HepG2 (cell line): ENCODE data around the gene ARFGEF2. TPM values are rescaled to one million over a fixed set of nuclear protein-coding genes. Genes with fewer than 3 reads are reported as not detected.
A peak's percentile ranks its signal among the peaks of the same experiment; 100 is the strongest.

Experiments used
- ATF6 ChIP-seq: sonication (generic); formaldehyde crosslinking; conservative IDR thresholded peaks from 2 replicates; pipeline ENCODE4 v1.4.0; 2020; ENCODE audit warnings: missing genetic modification reagents
- BRCA1 ChIP-seq: sonication (generic); formaldehyde crosslinking; IDR thresholded peaks from 2 replicates; pipeline ENCODE4 v1.4.0; 2020; ENCODE audit warnings: missing genetic modification reagents
- CBX1 ChIP-seq: IDR thresholded peaks from one replicate; pipeline ENCODE4 v1.6.1; 2016; ENCODE audit warnings: antibody characterized with exemption, low read depth
- MXI1 ChIP-seq: IDR thresholded peaks from 3 replicates; pipeline ENCODE4 v1.6.1; 2012; ENCODE audit warnings: low read depth, low read length, inconsistent platforms, borderline replicate concordance
- MYNN ChIP-seq: sonication (generic); formaldehyde crosslinking; IDR thresholded peaks from 2 replicates; pipeline ENCODE4 v1.4.0; 2020; ENCODE audit warnings: mild to moderate bottlenecking, low read depth, missing genetic modification reagents
- TCF7 ChIP-seq: sonication (generic); IDR thresholded peaks from 2 replicates; pipeline ENCODE4 v1.6.1; 2016; ENCODE audit warnings: antibody characterized with exemption, low read depth
- TOPORS ChIP-seq: sonication (generic); formaldehyde crosslinking; IDR thresholded peaks from 2 replicates; pipeline ENCODE4 v1.8.0; 2023; ENCODE audit warnings: mild to moderate bottlenecking, missing genetic modification reagents
- ZBTB7B ChIP-seq: sonication (generic); formaldehyde crosslinking; IDR thresholded peaks from 2 replicates; pipeline ENCODE4 v1.4.0; 2020; ENCODE audit warnings: missing genetic modification reagents
- ZNF263 ChIP-seq: sonication (generic); formaldehyde crosslinking; IDR thresholded peaks from 2 replicates; pipeline ENCODE4 v1.4.0; 2020; ENCODE audit warnings: missing genetic modification reagents
- ZNF460 ChIP-seq: sonication (generic); formaldehyde crosslinking; IDR thresholded peaks from 2 replicates; pipeline ENCODE4 v1.5.1; 2020; ENCODE audit warnings: missing genetic modification reagents, mild to moderate bottlenecking, borderline replicate concordance
- ZNF510 ChIP-seq: sonication (generic); formaldehyde crosslinking; IDR thresholded peaks from 2 replicates; pipeline ENCODE4 v1.4.0; 2020; ENCODE audit warnings: low read depth, mild to moderate bottlenecking, missing genetic modification reagents
- ZNF629 ChIP-seq: sonication (generic); formaldehyde crosslinking; conservative IDR thresholded peaks from 2 replicates; pipeline ENCODE4 v1.5.0; 2020; ENCODE audit warnings: missing genetic modification reagents
- ZNF660 ChIP-seq: sonication (generic); formaldehyde crosslinking; IDR thresholded peaks from 2 replicates; pipeline ENCODE4 v1.5.1; 2020; ENCODE audit warnings: mild to moderate bottlenecking, low read depth, missing genetic modification reagents, borderline replicate concordance
- ZNF703 ChIP-seq: sonication (generic); formaldehyde crosslinking; IDR thresholded peaks from 2 replicates; pipeline ENCODE4 v1.5.1; 2020; ENCODE audit warnings: missing genetic modification reagents, mild to moderate bottlenecking, moderate library complexity, borderline replicate concordance
- ZNF749 ChIP-seq: sonication (generic); formaldehyde crosslinking; IDR thresholded peaks from 2 replicates; pipeline ENCODE4 v1.8.0; 2022; ENCODE audit warnings: mild to moderate bottlenecking, missing genetic modification reagents, moderate library complexity, borderline replicate concordance
- polyA plus RNA-seq, 8 experiments: library from polyadenylated mRNA; depleted of rRNA in 3 of 8; stranded (reverse) in 7 of 8; unstranded in 1 of 8; fragments of >200 nt; fragmentation: Illumina TruSeq in 4 of 8; extraction: Trizol in 4 of 8; gene quantifications; 2 replicates each; pipeline versions ENCODE4 v1.2.1 to v1.2.3, GENCODE V29; 2011 to 2016; ENCODE audit warnings: low read depth in 4 of 8, missing spikeins in 1 of 8, mixed read lengths in 1 of 8; ENCODE audit not compliant: insufficient read depth in 1 of 8
- total RNA-seq, 5 experiments: library from RNA; depleted of rRNA; stranded (reverse); fragments of >200 nt; fragmentation: Illumina TruSeq; extraction: Trizol; gene quantifications; 2 replicates each; pipeline ENCODE4 v1.2.3, GENCODE V29; 2016; ENCODE audit warnings: low read depth in 1 of 5
- TF ChIP-seq, protein P1 (sequence below): sonication (generic); formaldehyde crosslinking; IDR thresholded peaks from 2 replicates; pipeline ENCODE4 v1.4.0; 2020; ENCODE audit warnings: missing genetic modification reagents
- TF ChIP-seq, protein P2 (sequence below): sonication (generic); formaldehyde crosslinking; IDR thresholded peaks from 2 replicates; pipeline ENCODE4 v1.4.0; 2020; ENCODE audit warnings: missing genetic modification reagents
- TF ChIP-seq, protein P3 (sequence below): sonication (generic); formaldehyde crosslinking; IDR thresholded peaks from 2 replicates; pipeline ENCODE4 v1.4.0; 2020; ENCODE audit warnings: mild to moderate bottlenecking, missing genetic modification reagents

Gene ARFGEF2
- total and polyA plus RNA-seq, 2 of the 13 experiments (the other 11 are each of a cell fraction or from before 2014, with no cell fraction given), result 44.0 to 60.8 TPM

DNA sequence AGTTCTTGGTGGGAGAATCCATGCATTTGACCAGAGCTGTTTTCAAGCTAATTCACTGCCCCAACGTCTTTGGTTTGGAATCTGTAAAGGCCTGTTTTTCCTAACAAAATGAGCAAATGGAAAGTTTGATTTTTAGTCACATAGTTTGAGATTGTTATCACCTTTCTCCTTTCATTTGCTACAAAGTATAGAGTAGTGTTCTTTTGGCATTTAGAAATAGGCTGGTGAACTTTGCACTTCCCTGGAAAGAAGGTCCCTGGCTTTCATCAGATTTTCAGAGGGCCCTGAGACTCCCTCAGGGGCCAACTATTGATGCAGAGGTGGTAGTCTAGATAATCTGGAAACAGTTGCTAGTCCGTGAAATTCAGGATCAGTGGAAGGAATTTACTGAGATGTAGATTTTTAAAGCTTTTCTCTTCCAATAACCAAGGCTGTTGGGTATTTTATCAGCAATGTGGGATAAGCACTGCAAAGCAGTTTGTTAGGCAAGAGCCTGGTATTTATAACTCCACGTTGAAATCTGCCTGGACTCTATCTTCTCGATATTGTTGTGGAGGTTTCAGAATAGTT lies 1.7 kb downstream of the ARFGEF2 start (continued):
- TF ChIP-seq ZNF703 (CRISPR knock-in tag) (no peak), MYNN (CRISPR knock-in tag) (no peak), ZNF510 (CRISPR knock-in tag) (no peak), ZNF263 (no peak), TOPORS (CRISPR knock-in tag) (0 out of 2 replicates have a peak, but pooled peaks have one; percentile 33), ZNF660 (CRISPR knock-in tag) (no peak), ZNF629 (CRISPR knock-in tag) (no peak), ZNF460 (no peak), CBX1 (no peak), MXI1 (peak; percentile 20; the same call in 1 of the 3 replicates), TCF7 (0 out of 2 replicates have a peak, but pooled peaks have one; percentile 13), ATF6 (CRISPR knock-in tag) (no peak), ZBTB7B (CRISPR knock-in tag) (peak; percentile 75; the same call in 1 of the 2 replicates), BRCA1 (no peak), ZNF749 (CRISPR knock-in tag) (no peak)
- TF ChIP-seq, protein P1, sequence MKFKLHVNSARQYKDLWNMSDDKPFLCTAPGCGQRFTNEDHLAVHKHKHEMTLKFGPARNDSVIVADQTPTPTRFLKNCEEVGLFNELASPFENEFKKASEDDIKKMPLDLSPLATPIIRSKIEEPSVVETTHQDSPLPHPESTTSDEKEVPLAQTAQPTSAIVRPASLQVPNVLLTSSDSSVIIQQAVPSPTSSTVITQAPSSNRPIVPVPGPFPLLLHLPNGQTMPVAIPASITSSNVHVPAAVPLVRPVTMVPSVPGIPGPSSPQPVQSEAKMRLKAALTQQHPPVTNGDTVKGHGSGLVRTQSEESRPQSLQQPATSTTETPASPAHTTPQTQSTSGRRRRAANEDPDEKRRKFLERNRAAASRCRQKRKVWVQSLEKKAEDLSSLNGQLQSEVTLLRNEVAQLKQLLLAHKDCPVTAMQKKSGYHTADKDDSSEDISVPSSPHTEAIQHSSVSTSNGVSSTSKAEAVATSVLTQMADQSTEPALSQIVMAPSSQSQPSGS (CRISPR knock-in tag), result no peak
- TF ChIP-seq, protein P2, sequence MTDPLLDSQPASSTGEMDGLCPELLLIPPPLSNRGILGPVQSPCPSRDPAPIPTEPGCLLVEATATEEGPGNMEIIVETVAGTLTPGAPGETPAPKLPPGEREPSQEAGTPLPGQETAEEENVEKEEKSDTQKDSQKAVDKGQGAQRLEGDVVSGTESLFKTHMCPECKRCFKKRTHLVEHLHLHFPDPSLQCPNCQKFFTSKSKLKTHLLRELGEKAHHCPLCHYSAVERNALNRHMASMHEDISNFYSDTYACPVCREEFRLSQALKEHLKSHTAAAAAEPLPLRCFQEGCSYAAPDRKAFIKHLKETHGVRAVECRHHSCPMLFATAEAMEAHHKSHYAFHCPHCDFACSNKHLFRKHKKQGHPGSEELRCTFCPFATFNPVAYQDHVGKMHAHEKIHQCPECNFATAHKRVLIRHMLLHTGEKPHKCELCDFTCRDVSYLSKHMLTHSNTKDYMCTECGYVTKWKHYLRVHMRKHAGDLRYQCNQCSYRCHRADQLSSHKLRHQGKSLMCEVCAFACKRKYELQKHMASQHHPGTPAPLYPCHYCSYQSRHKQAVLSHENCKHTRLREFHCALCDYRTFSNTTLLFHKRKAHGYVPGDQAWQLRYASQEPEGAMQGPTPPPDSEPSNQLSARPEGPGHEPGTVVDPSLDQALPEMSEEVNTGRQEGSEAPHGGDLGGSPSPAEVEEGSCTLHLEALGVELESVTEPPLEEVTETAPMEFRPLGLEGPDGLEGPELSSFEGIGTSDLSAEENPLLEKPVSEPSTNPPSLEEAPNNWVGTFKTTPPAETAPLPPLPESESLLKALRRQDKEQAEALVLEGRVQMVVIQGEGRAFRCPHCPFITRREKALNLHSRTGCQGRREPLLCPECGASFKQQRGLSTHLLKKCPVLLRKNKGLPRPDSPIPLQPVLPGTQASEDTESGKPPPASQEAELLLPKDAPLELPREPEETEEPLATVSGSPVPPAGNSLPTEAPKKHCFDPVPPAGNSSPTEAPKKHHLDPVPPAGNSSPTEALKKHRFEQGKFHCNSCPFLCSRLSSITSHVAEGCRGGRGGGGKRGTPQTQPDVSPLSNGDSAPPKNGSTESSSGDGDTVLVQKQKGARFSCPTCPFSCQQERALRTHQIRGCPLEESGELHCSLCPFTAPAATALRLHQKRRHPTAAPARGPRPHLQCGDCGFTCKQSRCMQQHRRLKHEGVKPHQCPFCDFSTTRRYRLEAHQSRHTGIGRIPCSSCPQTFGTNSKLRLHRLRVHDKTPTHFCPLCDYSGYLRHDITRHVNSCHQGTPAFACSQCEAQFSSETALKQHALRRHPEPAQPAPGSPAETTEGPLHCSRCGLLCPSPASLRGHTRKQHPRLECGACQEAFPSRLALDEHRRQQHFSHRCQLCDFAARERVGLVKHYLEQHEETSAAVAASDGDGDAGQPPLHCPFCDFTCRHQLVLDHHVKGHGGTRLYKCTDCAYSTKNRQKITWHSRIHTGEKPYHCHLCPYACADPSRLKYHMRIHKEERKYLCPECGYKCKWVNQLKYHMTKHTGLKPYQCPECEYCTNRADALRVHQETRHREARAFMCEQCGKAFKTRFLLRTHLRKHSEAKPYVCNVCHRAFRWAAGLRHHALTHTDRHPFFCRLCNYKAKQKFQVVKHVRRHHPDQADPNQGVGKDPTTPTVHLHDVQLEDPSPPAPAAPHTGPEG, result no peak
- TF ChIP-seq, protein P3, sequence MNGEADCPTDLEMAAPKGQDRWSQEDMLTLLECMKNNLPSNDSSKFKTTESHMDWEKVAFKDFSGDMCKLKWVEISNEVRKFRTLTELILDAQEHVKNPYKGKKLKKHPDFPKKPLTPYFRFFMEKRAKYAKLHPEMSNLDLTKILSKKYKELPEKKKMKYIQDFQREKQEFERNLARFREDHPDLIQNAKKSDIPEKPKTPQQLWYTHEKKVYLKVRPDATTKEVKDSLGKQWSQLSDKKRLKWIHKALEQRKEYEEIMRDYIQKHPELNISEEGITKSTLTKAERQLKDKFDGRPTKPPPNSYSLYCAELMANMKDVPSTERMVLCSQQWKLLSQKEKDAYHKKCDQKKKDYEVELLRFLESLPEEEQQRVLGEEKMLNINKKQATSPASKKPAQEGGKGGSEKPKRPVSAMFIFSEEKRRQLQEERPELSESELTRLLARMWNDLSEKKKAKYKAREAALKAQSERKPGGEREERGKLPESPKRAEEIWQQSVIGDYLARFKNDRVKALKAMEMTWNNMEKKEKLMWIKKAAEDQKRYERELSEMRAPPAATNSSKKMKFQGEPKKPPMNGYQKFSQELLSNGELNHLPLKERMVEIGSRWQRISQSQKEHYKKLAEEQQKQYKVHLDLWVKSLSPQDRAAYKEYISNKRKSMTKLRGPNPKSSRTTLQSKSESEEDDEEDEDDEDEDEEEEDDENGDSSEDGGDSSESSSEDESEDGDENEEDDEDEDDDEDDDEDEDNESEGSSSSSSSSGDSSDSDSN (CRISPR knock-in tag), result no peak
